Measurements from ENCODE around the gene ARFRP1.

Gene ARFRP1

GRCh38 chr20:63707558-63708300 lies at the start of gene ARFRP1, which contains the start of gene ZGPAT:
Gene ARFRP1, minus strand, starts transcription at chr20:63707976. Its CDS starts 885 bp downstream, at chr20:63707091.
Gene ZGPAT, plus strand, starts transcription at chr20:63708039. Its CDS starts 542 bp downstream, at chr20:63708581.
- TF ChIP-seq CTCF (IDR thresholded peaks at IDR 0.05), result no peak

GRCh38 chr20:63756648-63756991 lies 48.8 kb upstream of the ARFRP1 start:
- TF ChIP-seq CTCF (IDR thresholded peaks at IDR 0.05), result no peak

- TF ChIP-seq CTCF (IDR thresholded peaks at IDR 0.05), result no peak
These were observed 48.3 kb upstream of the ARFRP1 start for GRCh38 chr20:63755933-63756647.

GRCh38 chr20:63754008-63754407 lies 46.2 kb upstream of the ARFRP1 start:
- no peak for TF ChIP-seq CTCF (IDR thresholded peaks at IDR 0.05)

- TF ChIP-seq CTCF (IDR thresholded peaks at IDR 0.05), result no peak
These were observed 45.6 kb upstream of the ARFRP1 start for GRCh38 chr20:63753381-63753780.

- TF ChIP-seq CTCF (IDR thresholded peaks at IDR 0.05), result no peak
These were observed 44.8 kb upstream of the ARFRP1 start for GRCh38 chr20:63752411-63753101.

- no peak for TF ChIP-seq CTCF (IDR thresholded peaks at IDR 0.05)
These were observed 43.9 kb upstream of the ARFRP1 start for GRCh38 chr20:63751471-63752271.

All from LNCAP (cell line).